PFSK-1 (cell line): ENCODE results near the gene LRIT2. TPM values are rescaled to one million over a fixed set of nuclear protein-coding genes. Genes with fewer than 3 reads are reported as not detected.

Source experiments
- FOXP2 ChIP-seq: optimal IDR thresholded peaks from 2 replicates; pipeline ENCODE3; 2011; ENCODE audit warnings: borderline replicate concordance, control low read depth, inconsistent platforms; ENCODE audit not compliant: insufficient read depth; ENCODE audit errors: extremely low read length, extremely low read depth
- POLR2AphosphoS5 ChIP-seq: IDR thresholded peaks from 2 replicates; pipeline ENCODE4 v1.6.1; 2012; ENCODE audit warnings: low read depth, mild to moderate bottlenecking, control low read depth, low read length, moderate library complexity
- SIN3A ChIP-seq: IDR thresholded peaks from 2 replicates; pipeline ENCODE4 v1.6.1; 2012; ENCODE audit warnings: mild to moderate bottlenecking, low read length, moderate library complexity, borderline replicate concordance; ENCODE audit not compliant: insufficient read depth
- TAF1 ChIP-seq: IDR thresholded peaks from 2 replicates; pipeline ENCODE4 v1.6.1; 2012; ENCODE audit warnings: low read length, control low read depth, borderline replicate concordance; ENCODE audit not compliant: insufficient read depth
- polyA plus RNA-seq: library from polyadenylated mRNA; unstranded; fragments of >200 nt; gene quantifications from one replicate; pipeline ENCODE4 v1.2.1, GENCODE V29; 2012; ENCODE audit warnings: low read depth, missing spikeins; ENCODE audit not compliant: insufficient read length
- TF ChIP-seq, protein P1 (sequence below), 2 experiments: IDR thresholded peaks; 2 replicates each; pipeline versions ENCODE4 v1.6.1 to v1.8.0; 2011 to 2012; ENCODE audit warnings: low read depth in 2 of 2, low read length in 2 of 2, control low read depth in 1 of 2, inconsistent platforms in 1 of 2, mild to moderate bottlenecking in 1 of 2, moderate library complexity in 1 of 2; ENCODE audit not compliant: insufficient read depth in 1 of 2

Gene LRIT2, protein sequence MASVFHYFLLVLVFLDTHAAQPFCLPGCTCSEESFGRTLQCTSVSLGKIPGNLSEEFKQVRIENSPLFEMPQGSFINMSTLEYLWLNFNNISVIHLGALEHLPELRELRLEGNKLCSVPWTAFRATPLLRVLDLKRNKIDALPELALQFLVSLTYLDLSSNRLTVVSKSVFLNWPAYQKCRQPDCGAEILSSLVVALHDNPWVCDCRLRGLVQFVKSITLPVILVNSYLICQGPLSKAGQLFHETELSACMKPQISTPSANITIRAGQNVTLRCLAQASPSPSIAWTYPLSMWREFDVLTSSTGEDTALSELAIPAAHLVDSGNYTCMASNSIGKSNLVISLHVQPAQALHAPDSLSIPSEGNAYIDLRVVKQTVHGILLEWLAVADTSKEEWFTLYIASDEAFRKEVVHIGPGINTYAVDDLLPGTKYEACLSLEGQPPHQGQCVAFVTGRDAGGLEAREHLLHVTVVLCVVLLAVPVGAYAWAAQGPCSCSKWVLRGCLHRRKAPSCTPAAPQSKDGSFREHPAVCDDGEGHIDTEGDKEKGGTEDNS
- polyA plus RNA-seq = not detected

DNA sequence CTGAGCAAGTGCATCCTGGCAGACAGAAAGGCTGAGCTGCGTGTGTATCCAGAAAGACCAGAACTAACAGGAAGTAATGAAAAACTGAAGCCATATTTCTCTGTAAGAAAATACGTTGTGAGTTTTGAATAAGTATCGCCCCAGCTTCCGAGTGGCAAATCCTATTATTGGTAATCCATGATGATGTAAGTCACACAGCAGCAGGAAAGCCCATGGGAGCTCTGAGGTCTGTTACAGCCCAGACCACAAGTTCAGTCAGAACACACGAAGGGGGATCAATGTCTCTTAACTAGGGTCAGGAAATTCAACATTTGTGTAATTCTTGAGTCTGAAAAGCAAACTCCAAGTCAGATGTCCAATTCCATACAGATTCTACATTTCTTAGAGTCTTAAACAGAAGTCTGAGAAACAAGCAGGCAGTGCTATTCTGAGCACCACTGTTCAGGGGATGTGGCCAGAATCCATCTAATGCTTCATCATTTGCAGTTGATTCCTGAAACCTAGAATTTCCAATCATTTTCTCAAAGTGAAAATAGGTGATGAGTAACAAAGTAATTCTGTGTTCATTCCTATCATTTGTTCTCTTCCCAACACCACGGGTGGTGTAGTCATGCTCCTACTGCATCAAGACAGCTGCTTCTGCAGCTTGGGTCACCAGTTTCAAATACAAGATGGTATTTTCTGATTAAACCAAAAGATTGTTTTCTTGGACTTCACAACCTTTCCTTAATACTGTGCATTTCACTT, at the start of gene LRIT2:
TSS of gene LRIT2 (minus strand) at position 118 of the 747 bp plus-strand sequence. CDS start at position 94, 24 bp downstream.
- TF ChIP-seq FOXP2 = no peak

DNA sequence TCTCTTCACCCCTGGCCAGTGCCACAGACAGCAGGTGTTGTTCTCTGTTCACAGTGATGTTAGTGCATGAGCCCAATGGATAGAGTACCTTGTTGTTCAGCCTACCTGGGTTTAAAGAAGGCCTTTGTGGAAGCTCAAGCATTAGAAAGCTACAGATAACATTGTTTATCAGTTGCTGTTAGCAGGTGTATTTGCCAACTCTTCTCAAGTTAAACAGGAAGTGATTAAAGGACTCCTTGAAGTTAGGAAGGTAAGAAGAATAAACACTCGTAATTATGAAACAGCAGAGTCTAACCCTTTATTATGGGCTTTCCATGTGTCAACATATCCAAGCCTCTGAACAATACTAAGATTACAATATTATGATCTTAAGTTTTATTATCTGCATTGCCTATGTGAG, 45.4 kb upstream of the LRIT2 start:
- TF ChIP-seq SIN3A (no peak), TAF1 (no peak), POLR2AphosphoS5 (no peak), FOXP2 (no peak)
- TF ChIP-seq, protein P1, sequence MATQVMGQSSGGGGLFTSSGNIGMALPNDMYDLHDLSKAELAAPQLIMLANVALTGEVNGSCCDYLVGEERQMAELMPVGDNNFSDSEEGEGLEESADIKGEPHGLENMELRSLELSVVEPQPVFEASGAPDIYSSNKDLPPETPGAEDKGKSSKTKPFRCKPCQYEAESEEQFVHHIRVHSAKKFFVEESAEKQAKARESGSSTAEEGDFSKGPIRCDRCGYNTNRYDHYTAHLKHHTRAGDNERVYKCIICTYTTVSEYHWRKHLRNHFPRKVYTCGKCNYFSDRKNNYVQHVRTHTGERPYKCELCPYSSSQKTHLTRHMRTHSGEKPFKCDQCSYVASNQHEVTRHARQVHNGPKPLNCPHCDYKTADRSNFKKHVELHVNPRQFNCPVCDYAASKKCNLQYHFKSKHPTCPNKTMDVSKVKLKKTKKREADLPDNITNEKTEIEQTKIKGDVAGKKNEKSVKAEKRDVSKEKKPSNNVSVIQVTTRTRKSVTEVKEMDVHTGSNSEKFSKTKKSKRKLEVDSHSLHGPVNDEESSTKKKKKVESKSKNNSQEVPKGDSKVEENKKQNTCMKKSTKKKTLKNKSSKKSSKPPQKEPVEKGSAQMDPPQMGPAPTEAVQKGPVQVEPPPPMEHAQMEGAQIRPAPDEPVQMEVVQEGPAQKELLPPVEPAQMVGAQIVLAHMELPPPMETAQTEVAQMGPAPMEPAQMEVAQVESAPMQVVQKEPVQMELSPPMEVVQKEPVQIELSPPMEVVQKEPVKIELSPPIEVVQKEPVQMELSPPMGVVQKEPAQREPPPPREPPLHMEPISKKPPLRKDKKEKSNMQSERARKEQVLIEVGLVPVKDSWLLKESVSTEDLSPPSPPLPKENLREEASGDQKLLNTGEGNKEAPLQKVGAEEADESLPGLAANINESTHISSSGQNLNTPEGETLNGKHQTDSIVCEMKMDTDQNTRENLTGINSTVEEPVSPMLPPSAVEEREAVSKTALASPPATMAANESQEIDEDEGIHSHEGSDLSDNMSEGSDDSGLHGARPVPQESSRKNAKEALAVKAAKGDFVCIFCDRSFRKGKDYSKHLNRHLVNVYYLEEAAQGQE (IDR thresholded peaks at IDR 0.05; ENCODE audit: insufficient read depth in 1 of 2, low read depth in 2 of 2, low read length in 2 of 2) = no peak

DNA sequence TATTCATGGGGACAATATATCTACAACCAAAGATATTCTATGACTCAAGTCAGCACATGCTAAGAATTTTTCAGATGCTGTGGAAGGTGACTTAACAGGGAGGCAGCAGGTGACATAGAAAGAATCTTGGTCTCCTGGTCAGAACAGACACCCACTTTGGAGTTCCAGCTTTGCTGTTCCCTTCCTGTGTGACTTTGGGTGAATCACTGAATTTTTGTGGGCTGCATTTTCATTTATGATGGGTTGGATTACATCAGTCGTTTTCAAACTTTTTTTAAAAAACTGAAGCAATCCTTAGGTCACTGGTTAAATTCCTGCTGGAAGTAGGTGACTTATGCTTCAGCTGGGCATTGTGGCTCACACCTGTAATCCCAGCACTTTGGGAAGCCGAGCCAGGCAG, 44.4 kb upstream of the LRIT2 start:
- TF ChIP-seq, protein P1 (IDR thresholded peaks at IDR 0.05; ENCODE audit: insufficient read depth in 1 of 2, low read depth in 2 of 2, low read length in 2 of 2) = no peak
- TF ChIP-seq POLR2AphosphoS5 (no peak), FOXP2 (no peak), TAF1 (no peak), SIN3A (no peak)

DNA sequence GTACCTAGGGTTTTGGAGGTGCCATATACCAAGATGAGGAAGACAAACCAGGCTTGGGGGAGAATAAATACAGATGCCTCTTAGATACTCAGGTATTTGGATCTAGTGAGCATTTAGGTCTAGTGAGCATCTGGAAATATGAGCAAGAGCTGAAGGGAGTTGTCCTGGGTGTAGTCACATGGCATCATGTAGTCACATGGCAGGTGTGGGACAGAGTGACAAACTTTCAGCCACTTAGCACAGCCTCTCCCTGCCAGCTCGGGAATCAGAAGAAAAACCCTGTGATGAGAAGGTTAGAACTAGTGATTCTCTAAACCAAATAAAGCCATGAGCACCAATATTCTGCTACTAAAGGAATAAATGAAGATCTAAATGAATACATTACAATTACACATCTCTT, 43.8 kb upstream of the LRIT2 start:
- TF ChIP-seq, protein P1 (IDR thresholded peaks at IDR 0.05; ENCODE audit: insufficient read depth in 1 of 2, low read depth in 2 of 2, low read length in 2 of 2) = no peak
- TF ChIP-seq SIN3A (no peak), TAF1 (no peak), FOXP2 (no peak), POLR2AphosphoS5 (no peak)

DNA sequence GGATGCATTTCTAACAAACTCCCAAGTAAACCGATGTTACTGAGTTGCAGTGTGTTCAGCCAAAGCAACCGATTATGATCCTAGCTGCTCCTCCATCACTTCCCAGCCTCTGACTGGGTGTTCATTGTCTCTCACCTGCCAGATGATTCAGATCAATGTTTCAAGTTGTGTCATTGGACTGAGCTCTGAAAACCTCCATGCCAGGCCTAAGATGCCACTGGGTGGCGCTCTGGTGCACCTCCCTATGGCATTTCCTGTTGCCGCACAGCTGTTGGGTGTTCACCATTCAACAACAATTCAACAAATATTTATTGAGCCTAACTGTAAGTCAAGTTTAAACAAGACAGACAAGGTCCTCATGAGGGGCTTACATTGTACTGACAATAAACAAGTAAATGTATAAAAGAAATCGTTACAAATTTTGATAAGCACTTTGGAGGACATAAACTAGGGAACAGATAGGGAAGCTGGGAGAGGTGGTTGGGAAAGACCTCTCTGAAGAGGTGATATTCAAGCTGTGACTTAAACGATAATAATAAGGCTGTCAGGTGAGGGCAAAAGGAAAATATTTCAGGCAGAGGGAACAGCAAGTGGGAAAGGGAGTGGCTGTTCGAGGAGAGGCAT, 42.3 kb upstream of the LRIT2 start:
- TF ChIP-seq TAF1 = no peak
- TF ChIP-seq, protein P1 (IDR thresholded peaks at IDR 0.05; ENCODE audit: insufficient read depth in 1 of 2, low read depth in 2 of 2, low read length in 2 of 2) = no peak
- no peak for TF ChIP-seq SIN3A
- TF ChIP-seq POLR2AphosphoS5 = no peak
- TF ChIP-seq FOXP2 = no peak
